Embryonic facial prominence (tissue), 1 donor: ENCODE data around the gene RCAN1.

Experiments
- DNase-seq: peaks from one replicate; pipeline ENCODE4 v3.0.0-alpha.2; 2016; ENCODE audit errors: extremely low spot score

Gene RCAN1

DNA sequence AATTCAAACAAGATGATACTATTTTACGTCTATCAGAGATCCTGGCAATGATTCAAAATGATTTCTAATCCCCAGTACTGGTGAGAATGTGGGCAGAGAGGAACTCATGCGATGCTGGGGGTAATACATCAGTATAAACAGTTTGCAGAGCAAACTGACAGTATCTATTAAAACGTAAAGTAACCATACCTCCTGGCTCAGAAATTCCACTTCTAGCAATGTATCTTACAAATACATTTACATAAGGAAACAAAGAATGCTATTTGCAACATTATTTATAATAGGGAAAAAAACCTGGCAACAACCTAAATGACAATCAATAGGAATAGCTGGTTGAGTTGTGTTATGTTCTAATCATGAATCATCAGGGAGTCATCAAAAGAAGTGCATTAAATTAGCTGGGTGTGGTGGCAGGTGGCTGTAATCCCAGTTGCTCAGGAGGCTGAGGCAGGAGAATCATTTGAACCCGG lies 15.9 kb downstream of the RCAN1 start:
- no peak for DNase-seq

DNA sequence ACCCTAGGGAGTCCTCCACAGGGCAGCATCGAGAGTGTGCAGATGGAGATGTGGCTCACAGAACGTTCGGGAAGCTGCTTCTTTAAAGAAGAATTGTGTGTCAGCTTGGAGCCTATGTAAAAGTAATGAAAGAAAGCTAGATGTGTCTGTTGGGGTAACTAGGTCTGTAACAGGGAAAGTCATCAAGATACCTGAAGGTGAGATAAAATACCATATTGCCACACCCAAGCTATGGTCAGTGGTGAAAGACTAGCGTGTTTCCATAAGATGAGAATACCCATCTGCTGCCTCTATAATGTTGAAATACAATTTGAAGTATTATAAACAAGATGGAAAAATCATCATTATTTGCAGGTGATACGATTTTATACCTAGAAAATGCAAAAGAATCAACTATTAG lies 17.5 kb downstream of the RCAN1 start:
- no peak for DNase-seq

DNA sequence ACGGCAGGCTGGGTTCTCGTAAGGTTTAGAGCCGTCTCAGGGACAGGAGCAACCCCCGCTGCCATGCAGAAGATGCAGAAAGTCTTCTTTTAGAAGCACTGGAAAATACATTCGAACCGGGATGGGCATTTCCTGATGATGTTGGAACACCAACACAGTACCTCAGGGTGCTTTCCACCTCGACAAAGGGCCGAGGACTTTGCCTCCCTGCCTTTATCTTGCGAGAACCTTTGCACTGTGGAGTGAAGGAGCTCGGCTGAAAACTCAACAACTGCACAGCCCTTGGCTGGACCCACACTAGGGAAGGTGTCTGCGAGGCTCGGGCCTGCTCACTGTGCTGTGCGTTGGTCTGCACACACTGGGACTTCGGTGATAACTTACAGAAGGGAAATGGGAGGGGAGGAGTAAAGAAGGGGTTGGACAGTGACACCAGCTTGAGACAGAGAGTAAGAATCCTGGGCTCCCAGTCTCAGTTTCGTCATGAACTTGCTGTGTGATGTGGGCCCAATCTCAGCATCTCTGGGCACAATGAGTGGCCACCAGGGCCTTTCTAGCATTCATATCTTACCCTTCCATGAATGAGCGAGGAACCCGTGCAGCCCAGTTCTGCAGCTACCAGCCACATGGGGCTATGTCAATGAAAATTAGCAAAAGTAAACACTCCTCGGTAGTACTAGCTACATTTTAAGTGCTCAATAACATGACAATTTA lies 18.2 kb downstream of the RCAN1 start:
- no peak for DNase-seq

DNA sequence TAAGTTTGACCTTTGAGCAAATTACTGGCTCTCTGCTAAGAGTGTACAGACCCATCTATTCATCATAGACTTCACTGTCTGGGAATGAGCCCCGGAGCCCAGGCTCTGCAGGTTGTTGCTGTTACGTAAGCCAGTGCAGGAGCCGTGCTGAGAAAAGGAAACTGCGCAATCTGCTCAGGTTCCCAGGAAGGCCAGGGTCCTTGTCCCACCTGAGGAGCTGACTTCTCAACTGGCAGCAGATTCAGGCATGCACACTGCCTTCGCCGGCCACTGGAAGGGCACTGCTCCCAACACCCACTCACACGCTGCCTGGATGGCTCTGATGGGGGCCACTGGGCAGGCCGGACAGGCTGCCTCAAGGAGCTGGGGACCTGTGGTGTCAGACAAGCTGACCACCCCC lies 19.5 kb downstream of the RCAN1 start:
- no peak for DNase-seq

DNA sequence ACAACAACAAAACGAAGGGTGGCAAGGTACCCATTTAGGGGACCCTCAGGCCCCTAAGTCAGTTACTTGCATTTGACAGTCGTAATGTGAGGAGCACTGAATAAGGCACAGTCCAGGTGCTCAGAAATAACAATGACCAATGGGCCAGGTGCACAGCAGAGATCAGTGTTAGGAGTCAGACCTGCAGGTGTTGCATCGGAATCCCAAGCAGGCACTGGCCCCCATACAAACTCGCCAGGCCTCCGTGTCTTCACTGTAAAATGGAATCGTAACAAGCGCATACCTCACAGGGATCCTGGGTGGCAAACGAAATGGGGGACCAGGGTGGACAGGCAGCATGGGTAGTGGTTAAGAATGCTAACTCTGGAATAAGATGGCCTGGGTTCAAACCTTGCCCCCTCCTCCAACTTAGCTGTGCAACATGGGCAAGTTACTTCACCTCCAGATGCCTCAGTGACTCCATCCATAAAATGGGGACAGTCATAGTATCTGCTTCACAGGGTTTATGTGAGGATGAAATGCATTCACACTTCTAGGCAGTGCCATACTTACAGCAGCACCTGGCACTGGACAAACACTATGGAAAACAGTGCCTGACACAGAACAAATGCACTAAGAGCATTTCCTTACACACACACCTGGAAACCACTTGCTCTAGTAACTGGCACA lies 20.2 kb downstream of the RCAN1 start:
- no peak for DNase-seq

DNA sequence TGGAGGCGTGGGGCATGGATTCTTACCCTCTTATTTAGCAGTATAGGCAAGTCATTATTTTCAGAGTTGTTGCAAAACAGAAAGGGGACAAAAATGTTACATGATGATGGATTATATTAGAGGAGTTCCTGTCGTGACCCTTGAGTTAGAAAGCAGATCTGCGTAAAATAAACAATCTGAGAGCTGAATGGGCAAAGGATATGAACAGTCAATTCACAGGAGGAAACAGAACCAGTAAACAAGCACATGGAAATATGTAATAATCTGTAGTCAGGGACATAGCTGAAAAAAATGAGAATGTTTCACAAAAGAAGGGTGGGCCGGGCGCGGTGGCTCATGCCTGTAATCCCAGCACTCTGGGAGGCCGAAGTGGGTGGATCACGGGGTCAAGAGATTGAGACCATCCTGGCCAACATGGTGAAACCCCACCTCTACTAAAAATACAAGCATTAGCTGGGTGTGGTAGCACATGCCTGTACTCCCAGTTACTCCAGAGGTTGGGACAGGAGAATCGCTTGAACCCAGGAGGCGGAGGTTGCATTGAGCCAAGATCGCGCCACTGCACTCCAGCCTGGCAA lies 20.9 kb downstream of the RCAN1 start:
- no peak for DNase-seq

DNA sequence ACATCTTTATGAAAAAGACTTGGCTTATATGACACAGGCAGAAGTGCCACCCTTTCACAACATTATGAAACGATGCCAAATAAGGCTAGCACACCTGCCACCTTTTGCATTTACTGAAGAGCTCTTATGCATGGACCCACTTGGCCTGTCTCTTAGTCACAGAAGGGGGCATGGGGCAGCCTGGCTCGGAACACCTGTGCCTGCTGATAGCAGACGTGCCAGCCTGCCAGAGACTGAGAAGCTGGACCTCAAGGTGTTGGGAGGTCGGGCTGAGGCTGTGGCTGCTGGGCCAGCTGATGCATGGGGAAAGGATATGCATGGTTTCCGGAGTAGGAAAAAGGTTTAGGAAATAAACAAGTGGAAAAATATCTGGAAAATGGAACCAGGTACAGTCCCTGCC lies 21.5 kb downstream of the RCAN1 start:
- no peak for DNase-seq

DNA sequence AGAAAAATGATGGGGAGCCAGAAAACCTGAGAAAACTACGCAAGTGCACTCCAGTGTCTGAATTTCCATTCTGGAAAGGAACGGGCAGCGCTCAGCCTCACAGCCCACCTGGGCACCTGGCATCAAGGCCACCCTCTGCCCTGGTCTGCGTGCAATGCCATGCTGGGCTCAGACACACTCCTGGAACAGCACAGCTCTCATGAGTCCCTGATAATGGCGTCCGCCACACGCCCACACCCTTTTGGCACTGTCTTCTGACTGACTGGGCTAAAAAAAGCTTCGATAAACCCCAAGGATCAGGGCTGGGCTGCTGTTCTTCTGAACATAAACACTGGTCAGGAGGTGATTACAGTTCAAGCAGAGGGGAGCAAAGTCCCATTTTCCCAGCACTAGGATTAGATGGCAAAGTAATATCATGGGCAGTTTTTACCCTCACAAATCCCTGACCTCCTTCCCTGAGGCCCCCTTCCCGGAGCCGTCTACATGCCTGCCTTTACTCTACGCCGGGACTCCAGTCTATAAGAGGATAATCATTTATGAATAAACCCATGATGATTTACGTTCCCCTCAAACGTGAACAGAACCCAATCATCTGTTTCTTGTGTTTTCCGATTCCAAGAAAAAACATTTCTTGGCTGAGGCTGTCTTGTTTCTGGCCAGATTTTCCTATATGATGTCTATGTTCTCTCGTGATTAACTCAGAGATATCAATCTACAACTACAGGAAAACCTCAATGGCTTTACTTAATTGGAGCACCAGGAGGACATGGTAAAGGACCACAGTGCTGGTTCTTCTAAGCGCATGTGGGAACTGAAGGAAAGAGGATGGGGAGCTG lies 22.6 kb downstream of the RCAN1 start:
- DNase-seq = no peak

DNA sequence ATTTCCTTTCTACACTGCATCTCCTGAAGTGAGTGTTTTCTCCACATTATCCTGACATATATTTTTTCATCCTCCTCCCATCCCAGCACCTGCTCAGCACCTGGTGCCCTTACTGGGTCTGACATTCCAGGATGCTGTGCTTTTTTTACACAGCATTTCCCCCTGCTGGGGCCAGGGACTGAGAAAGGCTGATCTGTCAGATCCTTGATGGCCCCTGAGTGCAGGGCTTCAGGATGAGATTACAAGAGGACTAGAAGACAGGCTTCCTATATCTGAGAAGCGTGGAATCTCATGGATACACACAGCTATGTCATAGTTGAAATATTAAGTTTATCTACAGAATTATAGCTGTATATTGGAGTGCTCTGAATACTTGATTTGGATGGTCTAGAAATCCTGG lies 24.4 kb downstream of the RCAN1 start:
- DNase-seq = no peak

DNA sequence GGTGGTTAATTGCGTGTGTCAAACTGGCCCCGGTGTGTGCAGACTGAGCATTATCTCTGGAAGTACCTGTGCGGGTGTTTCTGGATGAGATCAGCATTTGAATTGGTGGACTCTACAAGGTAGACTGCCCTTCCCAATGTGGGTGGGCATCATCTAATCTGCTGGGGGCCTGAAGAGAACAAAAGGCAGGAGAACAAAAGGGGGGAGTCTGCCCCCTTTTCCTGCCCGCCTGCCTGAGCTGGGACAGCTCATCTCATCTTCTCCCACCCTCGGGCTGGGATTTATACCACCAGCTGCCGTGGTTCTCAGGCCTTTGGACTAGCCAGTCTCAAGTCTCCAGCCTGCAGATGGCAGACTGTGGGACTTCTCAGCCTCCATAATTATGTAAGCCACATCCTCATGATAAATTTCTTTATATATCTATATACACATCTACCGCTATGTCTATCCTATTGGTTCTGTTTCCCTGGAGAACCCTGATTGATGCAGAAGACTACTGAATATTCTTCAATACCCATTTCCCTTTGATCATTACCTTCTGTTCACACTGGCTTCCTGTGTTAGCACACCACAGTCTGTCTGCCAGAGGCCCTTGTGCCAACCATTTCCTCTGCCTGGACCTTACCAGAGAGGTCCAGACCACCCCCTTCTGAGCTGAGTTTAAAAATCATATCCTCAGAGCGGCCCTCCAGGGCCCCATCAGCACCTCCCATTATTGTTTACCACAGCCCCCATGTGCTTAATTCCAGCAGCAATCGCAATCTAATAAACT lies 25.2 kb downstream of the RCAN1 start:
- no peak for DNase-seq

DNA sequence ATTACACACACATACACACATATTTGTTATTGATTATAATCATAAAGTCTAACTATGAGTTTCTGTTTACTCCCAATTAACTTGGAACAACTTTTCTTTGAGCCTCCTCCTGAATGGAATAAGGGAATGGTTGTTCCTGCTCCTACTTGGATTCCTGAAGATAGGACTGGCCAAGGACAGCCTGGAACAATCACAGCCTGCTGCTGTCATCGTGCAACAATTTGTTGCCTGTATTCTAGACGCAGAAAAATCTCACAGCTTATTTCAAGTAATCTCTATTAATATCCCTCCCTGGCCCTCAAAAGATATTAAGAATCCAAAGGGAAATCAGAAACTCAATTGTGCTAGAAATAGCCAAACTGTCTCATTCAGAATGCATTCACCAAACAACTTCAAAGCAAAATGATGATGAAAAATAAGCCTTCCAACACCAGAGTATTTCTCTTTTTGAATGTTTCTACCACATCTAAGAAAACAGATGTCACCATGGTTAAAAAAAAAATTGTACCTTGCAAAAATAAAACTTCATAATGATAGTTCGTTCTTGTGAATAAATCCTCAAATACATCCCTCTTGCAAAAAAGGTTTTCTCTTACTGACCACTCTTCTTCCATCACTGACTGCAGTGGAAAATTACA lies 30.9 kb downstream of the RCAN1 start:
- no peak for DNase-seq

DNA sequence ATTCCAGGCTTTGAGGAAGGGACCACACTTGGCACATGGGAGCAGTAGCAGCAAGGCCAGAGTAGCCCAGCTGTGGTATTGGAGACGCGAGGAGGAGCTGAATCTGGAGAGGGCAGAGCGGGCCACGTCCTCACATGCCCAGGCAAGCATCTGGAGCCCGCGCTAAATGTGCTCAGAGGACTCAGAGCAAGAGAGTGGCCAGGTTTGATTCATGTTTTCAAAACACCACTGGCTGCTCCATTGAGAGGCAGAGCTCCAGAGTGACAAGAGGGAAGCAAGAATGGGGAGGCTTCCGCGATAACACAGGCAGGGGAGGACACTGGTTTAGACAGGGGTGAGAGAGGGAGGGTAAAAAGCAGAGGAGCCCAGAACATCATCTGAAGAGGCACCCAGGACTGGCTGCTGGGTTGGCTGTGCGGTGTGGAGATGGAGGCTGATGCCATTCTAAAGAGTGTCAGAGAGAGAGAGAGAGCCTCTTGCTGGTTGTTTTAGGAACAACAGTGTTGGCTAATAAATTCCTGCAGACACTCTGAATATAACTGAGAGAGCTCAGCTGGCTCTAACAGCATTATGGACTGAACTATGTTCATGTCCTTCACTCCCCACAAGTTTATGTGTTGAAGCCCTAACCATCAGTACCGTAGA lies 32.3 kb downstream of the RCAN1 start:
- DNase-seq = no peak

DNA sequence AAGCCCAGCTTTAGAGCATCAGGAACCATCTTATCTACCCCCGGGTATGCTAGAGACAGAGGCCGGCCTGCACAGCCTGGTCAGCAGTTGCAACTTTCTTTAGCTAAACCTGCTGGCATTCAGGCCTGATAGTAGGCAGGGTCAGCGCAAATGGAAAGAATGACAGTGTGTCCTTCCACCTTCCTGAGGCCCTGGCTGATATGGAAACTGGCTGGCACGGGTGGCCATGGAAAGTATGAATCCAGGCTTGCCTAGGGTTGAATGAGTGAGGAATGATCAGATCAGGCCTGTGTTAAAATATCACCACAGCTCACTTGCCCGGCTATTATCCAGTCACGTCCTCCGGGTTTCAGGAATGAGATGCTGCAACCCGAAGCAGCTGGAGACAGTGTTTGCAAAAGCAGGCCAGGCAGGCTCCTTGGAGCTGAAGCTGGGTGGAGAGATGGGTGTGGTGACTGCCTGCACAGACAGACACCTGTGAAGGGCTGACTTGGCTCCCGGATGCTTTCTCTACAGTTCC lies 34.7 kb downstream of the RCAN1 start:
- DNase-seq = no peak

DNA sequence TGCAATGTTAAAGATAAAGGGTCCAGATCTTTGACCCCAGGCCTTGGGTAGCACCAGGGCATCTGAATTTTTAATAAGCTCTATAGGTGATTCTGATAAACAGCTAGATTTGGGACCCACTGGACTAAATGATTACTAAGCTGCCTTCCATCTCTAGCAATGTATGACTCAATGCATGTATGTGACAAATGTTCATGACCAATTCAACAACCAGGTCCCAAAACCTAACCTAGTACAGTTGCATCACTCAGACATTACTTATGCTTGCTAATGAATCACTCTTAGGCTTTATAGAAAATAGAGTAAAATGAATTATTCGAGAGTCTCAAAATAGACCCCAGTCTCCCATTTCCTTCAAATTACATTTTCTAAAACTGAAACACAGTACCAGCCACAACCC lies 35.5 kb downstream of the RCAN1 start:
- DNase-seq = no peak

DNA sequence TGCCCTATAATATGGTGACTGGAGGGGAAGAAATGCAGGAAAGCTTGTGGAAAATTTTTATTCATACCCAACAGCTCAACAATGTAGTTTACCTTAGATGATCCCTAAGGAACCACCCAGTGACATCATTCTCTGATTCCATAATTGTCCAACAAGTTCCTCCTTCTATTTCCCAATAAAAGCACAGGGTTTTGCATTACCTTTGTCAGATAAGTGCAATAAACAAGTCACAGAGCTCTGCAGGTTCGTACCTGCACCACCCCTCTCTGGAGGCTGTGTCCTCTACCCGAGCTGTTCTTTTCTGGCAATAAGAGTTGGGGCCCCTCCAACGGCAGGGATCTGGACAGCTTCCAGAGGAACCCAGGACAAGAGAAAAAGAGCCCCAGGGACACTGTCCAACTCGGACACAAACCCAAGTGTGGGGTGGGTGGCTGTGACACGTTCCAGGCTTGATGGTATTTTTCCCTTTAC lies 38.8 kb downstream of the RCAN1 start:
- DNase-seq = no peak

DNA sequence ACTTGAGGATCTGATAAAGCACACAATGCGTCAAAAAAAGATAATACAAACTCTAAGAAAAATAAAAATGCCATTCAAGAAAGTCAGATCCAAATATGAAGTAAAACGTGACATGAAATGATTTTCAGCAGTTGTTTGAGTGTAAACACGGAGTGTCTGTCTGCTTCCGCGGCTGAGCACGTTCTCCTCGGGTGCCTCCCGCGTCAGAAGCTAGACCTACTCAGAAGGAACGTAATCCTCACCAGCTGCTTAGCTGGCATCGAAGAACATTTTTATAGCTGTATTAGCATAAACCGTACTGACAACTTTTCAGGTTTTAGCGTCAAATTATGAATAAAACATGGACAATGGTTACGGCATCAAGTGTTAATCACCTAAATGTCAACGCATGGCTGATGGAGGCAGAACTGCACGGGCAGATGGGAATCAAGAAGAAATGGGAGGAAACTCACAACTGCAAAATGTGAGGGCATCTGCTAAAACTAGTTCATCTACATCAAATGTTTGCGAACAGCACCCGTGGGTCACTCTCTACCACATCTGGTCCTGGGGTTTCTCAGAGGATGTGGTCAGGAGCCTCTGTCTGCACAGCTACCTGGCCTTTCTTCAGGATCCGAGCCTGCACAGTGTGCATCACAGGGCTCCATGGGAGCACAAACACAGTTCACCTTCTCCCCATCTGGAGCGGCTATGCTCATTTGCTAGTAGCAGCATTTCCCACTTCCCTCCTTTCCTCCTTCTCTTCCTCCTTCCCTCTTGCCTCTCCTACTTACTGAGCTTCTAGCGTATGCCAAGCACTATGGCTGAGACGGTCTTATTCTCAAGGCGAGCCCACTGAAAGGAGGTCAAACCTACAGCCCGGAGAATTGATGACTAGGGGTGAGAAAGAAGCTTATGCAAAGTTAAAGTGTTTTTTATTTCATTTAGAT lies 40.0 kb downstream of the RCAN1 start:
- no peak for DNase-seq

DNA sequence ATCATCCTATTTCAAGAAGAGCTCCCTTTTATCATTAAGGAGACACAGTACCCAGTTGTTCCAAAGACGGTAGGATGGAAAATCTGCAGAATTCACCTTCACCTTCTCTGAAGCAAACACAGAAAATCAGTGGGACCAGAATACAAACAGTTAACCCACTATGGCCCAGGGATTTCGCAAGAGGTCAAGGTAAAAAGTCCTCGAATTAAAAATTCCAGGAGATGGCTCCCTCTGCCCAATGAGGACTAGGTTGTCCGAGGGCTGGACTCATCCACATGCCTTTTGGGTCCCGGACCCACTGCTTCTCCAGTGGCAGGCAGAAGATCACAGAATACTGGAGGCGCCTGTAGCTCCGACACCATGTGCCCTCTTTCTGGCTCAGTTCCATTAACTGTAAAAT lies 42.9 kb downstream of the RCAN1 start:
- DNase-seq = no peak

DNA sequence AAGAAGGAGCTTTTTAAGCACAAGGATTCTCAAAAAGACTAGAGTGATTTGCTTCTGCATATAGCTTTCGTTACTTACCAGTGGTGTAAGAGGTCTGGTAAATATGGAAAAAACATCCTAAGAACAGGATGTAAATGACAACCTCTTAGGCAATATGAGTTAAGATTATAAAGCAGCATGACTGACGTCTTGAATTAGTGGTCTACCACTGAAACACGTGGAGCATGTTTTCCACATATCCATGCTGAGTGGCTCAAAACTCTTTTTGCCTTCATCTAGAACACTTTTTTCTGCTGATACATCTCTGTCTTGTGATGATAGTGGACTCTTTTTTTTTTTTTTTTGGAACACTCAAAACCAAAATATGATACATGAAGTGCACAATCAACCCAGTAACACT lies 44.6 kb downstream of the RCAN1 start:
- DNase-seq = no peak

DNA sequence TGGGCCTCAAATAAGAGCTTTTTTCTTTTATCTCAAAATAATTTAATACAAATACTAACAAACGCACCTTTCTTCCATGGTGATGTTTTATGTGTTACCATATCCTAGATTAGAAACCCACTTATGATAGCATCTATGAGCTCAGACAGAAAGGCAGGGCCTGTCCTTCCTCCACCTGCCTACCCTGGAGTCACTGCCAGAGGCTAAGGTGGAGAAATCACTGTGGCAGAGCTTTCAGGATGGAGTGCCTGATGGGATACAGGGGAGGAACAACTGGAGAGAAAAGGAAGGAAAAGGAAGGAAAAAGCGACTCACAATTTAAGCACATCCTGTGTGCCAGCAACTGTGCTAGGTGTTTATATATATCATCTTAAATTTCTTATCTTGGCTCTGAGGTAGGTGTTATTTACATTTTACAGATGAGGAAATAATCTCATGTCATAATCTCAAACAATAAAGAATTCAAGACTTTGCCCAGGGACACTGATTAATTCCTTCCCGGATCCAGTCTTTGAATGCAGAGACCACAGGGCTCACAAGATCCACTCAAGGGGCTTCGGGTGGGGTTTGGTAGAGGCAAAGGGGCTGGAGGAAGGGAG lies 45.4 kb downstream of the RCAN1 start:
- DNase-seq = no peak
